Endothelial cell (in vitro differentiated cells): ENCODE results near the gene SPOCK1. TPM values are rescaled to one million over a fixed set of nuclear protein-coding genes. Genes with fewer than 3 reads are reported as not detected.

Experiments used
- DNase-seq: peaks from one replicate; pipeline ENCODE4 v3.0.0; 2021; ENCODE audit warnings: low spot score
- H3K27ac Mint-ChIP-seq: one replicate; pipeline ENCODE4 v1.8.0; 2021; ENCODE audit warnings: mixed read lengths, inconsistent platforms; ENCODE audit not compliant: unreplicated experiment
- H3K27me3 Mint-ChIP-seq: one replicate; pipeline ENCODE4 v1.8.0; 2021; ENCODE audit warnings: mild to moderate bottlenecking, moderate library complexity, mixed read lengths, inconsistent platforms; ENCODE audit not compliant: unreplicated experiment
- H3K36me3 Mint-ChIP-seq: one replicate; pipeline ENCODE4 v1.8.0; 2021; ENCODE audit warnings: mild to moderate bottlenecking, low read depth, mixed read lengths, inconsistent platforms; ENCODE audit not compliant: unreplicated experiment
- H3K4me1 Mint-ChIP-seq: one replicate; pipeline ENCODE4 v1.8.0; 2021; ENCODE audit warnings: mild to moderate bottlenecking, mixed read lengths, inconsistent platforms; ENCODE audit not compliant: unreplicated experiment
- H3K4me3 Mint-ChIP-seq: one replicate; pipeline ENCODE4 v1.8.0; 2021; ENCODE audit warnings: mild to moderate bottlenecking, mixed read lengths, inconsistent platforms; ENCODE audit not compliant: unreplicated experiment
- H3K9me3 Mint-ChIP-seq: one replicate; pipeline ENCODE4 v1.8.0; 2021; ENCODE audit warnings: mixed read lengths, inconsistent platforms; ENCODE audit not compliant: unreplicated experiment
- total RNA-seq: library from RNA; stranded (reverse); fragmentation: NEBNext Ultra II Directional; extraction: Animal tissue kit (Norgen Biotek cat#: 25700); gene quantifications from one replicate; pipeline ENCODE4 v1.2.1, GENCODE V29; 2021; ENCODE audit not compliant: unreplicated experiment
- TF ChIP-seq, protein P1 (sequence below): fragments of 200-600 bp; sonication (generic); IDR thresholded peaks from one replicate; pipeline ENCODE4 v1.5.0; 2021; ENCODE audit warnings: antibody characterized with exemption; ENCODE audit not compliant: unreplicated experiment

Gene SPOCK1
- total RNA-seq, 1 donor from 2014 or later = 8.7 TPM

DNA sequence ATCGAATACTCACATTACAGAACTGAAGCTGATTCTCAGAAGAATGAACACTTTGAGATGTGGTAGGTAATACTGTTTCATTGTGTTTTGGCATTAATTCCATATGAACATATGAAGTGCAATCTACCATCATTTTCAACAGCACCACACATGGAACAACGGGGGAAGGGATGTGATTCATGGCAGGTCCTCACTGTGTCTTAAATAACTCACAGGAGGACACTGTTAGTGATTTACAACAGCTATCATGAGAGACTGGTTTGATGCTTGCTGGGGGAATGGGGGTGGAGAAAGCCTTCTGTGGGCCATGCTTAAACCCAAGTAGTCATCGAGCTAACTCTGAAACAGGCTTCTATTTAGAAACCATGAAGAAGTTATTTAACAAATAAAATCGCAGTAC, 232.9 kb downstream of the SPOCK1 start:
- no peaks in the 10 kb centered on the region for H3K36me3 Mint-ChIP-seq
- TF ChIP-seq, protein P1, sequence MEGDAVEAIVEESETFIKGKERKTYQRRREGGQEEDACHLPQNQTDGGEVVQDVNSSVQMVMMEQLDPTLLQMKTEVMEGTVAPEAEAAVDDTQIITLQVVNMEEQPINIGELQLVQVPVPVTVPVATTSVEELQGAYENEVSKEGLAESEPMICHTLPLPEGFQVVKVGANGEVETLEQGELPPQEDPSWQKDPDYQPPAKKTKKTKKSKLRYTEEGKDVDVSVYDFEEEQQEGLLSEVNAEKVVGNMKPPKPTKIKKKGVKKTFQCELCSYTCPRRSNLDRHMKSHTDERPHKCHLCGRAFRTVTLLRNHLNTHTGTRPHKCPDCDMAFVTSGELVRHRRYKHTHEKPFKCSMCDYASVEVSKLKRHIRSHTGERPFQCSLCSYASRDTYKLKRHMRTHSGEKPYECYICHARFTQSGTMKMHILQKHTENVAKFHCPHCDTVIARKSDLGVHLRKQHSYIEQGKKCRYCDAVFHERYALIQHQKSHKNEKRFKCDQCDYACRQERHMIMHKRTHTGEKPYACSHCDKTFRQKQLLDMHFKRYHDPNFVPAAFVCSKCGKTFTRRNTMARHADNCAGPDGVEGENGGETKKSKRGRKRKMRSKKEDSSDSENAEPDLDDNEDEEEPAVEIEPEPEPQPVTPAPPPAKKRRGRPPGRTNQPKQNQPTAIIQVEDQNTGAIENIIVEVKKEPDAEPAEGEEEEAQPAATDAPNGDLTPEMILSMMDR = no peak
- H3K4me3 Mint-ChIP-seq = no peak overlapping the region
- H3K27ac Mint-ChIP-seq = no peak overlapping the region
- H3K9me3 Mint-ChIP-seq = no peaks in the 10 kb centered on the region
- H3K4me1 Mint-ChIP-seq = no peaks in the 10 kb centered on the region
- no peak for DNase-seq
- no peaks in the 10 kb centered on the region for H3K27me3 Mint-ChIP-seq

DNA sequence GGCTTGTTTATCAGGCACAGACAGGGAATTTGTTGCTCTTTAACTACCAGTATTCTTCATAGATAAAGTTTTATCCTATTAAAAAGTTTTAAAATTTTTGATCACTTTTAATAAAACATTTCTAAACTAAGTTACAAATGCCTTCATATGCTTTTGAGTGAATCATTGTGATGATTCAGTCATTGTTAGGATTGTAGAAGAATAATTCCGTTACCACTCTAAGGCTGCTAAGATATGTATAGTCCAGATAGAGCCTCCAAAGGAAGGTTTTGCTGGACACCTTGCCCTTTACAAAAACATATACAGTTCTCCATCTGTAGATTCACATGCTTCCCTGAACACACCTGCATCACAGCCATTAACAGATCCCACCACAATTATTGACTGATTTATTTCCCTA, 233.7 kb downstream of the SPOCK1 start:
- Mint-ChIP-seq H3K4me3 (no peak overlapping the region), H3K27me3 (no peaks in the 10 kb centered on the region)
- TF ChIP-seq, protein P1 = no peak

DNA sequence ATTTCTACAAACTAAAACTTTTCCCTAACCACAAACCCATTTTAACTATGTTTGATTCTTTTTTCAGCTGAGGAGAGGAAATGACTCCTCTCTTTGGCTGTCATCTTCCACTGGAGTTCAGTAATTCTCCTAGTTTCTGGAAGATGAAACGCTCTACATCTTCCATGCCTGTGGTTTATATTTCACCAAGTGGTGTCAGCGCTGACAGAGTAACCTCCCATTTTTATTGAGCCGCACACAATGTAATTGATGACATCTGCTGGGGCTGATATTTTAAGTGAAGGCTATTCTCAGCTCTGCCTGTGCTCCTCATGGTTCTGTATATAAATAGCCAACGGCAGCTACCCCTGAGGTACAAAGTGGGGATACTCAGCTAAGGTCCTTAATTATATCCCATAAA, 234.6 kb downstream of the SPOCK1 start:
- no peak overlapping the region for H3K4me3 Mint-ChIP-seq
- peaks cover 2% of the 10 kb centered on the region for H3K27me3 Mint-ChIP-seq
- H3K36me3 Mint-ChIP-seq = no peaks in the 10 kb centered on the region
- no peaks in the 10 kb centered on the region for H3K9me3 Mint-ChIP-seq
- TF ChIP-seq, protein P1 = no peak
- no peaks in the 10 kb centered on the region for H3K4me1 Mint-ChIP-seq
- H3K27ac Mint-ChIP-seq = no peak overlapping the region
- no peak for DNase-seq

More for the DNA sequence above, 233.7 kb downstream of the SPOCK1 start:
- DNase-seq = no peak
- Mint-ChIP-seq H3K27ac (no peak overlapping the region), H3K4me1 (no peaks in the 10 kb centered on the region), H3K36me3 (no peaks in the 10 kb centered on the region), H3K9me3 (no peaks in the 10 kb centered on the region)

DNA sequence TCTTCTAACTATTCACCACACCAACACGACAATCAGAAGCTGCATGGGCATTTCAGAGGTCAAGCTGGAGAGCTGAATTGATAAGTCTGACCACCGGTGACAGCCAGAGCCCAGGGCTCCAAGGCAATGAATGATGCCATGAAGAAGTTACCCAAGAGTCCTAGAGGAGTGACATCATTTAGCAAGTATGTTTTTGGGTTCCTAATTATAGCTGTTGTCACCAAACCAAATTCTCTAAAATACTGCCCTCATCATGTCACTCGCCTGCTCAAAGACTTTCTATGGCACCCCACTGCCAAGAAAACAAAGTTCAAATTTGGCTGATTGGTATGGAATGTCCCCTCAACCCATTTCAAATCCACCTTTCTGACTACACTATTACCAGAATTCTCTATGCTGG, 235.1 kb downstream of the SPOCK1 start:
- Mint-ChIP-seq H3K4me1 (no peaks in the 10 kb centered on the region), H3K4me3 (no peak overlapping the region), H3K27me3 (peaks cover 2% of the 10 kb centered on the region), H3K27ac (no peak overlapping the region), H3K36me3 (no peaks in the 10 kb centered on the region), H3K9me3 (no peaks in the 10 kb centered on the region)
- DNase-seq = no peak
- TF ChIP-seq, protein P1 = no peak

DNA sequence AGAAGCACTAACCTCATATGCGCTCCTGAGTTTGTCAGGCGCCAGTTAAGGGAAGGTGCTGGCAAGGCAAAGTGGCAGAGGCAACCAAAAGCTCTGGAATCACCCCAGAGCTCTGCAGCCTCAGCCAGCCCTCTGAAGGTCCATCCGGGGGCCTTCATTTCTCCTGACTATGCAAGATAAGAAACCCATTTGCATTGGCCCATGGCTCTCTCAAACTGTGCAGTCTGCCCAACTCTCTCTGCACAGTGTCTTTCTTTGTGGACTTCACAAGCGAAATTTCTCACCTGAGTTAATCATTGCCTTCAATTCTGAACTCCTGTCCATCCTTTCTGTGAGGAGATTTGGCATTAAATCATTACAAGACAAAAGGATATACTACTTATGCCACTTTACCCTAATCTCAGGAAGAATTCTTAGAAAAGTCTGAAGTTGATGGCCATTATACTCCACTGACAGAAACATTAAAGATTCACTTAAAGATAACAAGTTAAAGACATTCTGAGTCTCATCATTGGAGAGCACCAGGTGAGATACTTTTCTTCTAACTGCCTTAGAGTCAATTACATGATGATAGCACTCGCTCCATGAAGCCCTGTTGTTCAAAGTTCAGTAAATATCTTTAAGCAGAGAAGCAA, 235.6 kb downstream of the SPOCK1 start:
- Mint-ChIP-seq H3K36me3 (no peaks in the 10 kb centered on the region), H3K27me3 (peaks cover 2% of the 10 kb centered on the region), H3K4me1 (no peaks in the 10 kb centered on the region), H3K9me3 (no peaks in the 10 kb centered on the region), H3K4me3 (no peak overlapping the region), H3K27ac (no peak overlapping the region)
- no peak for DNase-seq
- TF ChIP-seq, protein P1 = no peak
